GM12865 (cell line): ENCODE measurements around the gene SGCD.

Source experiments
- DNase-seq: peaks from one replicate; pipeline ENCODE4 v3.0.0; 2010; ENCODE audit warnings: low read depth
- H3K4me3 ChIP-seq: 2 replicates; pipeline ENCODE4 v1.5.1; 2011; ENCODE audit warnings: mild to moderate bottlenecking, low read depth, low read length, control low read depth
- CTCF ChIP-seq: IDR thresholded peaks from 2 replicates; pipeline ENCODE4 v1.5.1; 2011; ENCODE audit warnings: low read length, control low read depth, low read depth, inconsistent platforms; ENCODE audit not compliant: insufficient read depth; ENCODE audit errors: missing control alignments

The SGCD gene

GRCh38 chr5:156556666-156557406 lies 229.9 kb downstream of the SGCD start:
- no peak for DNase-seq
- TF ChIP-seq CTCF, result no peak
- no peak overlapping the region for H3K4me3 ChIP-seq

- DNase-seq, result no peak
- no peak overlapping the region for H3K4me3 ChIP-seq
- TF ChIP-seq CTCF, result no peak
Measured at GRCh38 chr5:156560002-156560401, 233.0 kb downstream of the SGCD start.

- no peak overlapping the region for H3K4me3 ChIP-seq
- no peak for DNase-seq
- no peak for TF ChIP-seq CTCF
Measured at GRCh38 chr5:156561651-156562050, 234.7 kb downstream of the SGCD start.

GRCh38 chr5:156570615-156571014 lies 243.7 kb downstream of the SGCD start:
- no peak for DNase-seq
- no peak overlapping the region for H3K4me3 ChIP-seq
- no peak for TF ChIP-seq CTCF

- DNase-seq, result no peak
- TF ChIP-seq CTCF, result no peak
- no peak overlapping the region for H3K4me3 ChIP-seq
Measured at GRCh38 chr5:156581725-156582124, 254.8 kb downstream of the SGCD start.

DNA sequence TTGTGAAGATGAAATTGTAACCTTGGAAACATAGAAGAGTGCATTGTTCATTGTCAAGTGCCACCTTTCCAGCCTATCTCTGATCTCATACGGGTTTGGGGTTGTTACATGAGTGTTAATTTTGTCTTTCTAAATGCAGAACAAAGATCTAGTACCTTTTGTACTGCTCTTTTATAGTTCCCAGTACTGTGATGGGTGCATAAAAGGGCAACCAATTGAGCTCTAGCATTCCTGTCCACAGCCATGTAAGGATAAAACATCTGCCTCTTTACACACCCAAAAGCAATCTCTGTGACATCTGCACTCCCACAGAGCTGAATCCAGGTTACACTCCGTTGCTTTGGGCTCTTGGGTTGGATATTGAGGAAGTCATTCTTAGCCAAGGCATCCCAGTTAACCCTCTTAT lies 255.2 kb downstream of the SGCD start:
- DNase-seq, result no peak
- no peak overlapping the region for H3K4me3 ChIP-seq
- no peak for TF ChIP-seq CTCF

DNA sequence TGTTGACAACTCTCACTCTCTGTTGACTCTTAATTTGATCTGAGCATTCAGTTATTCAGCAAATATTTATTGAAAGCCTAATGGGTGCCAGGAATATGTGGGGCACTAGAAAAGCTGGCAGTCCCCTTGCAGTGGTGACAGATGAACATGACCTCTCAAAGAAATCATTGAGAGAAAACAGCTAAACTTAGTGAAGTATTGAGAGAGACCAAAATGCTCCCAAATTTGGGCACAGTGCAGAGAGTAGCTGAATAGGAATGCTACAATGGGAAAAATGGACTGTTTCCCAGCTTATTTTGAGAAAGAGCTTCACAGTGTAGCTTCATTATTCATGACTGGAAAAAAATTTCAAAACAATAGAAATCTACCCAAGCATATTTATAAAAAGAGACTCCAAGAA lies 257.9 kb downstream of the SGCD start:
- DNase-seq, result no peak
- H3K4me3 ChIP-seq, result no peak overlapping the region
- no peak for TF ChIP-seq CTCF
